HAP-1 (cell line): ENCODE data around the gene QKI.
"Not testable (repeated sequence)": the region's sequence is repeated elsewhere in the genome, so short reads cannot be mapped to it uniquely, and the experiment has no call there.

ENCODE experiments used
- DNase-seq, 2 experiments: peaks; one replicate each; pipeline ENCODE4 v3.0.0-alpha.2; 2016 to 2020; ENCODE audit warnings: low spot score in 2 of 2
- H3K27me3 ChIP-seq: fragments of 250-450 bp; sonication (Bioruptor Pico); 2 replicates; pipeline ENCODE4 v1.5.1; 2020; ENCODE audit warnings: low read depth, mild to moderate bottlenecking, moderate library complexity
- H3K36me3 ChIP-seq: fragments of 250-450 bp; sonication (Bioruptor Pico); replicated peaks from 2 replicates; pipeline ENCODE4 v1.5.1; 2020; ENCODE audit warnings: mild to moderate bottlenecking
- H3K4me1 ChIP-seq: fragments of 250-450 bp; sonication (Bioruptor Pico); 2 replicates; pipeline ENCODE4 v1.5.1; 2020; ENCODE audit warnings: mild to moderate bottlenecking
- H3K4me3 ChIP-seq: fragments of 250-450 bp; sonication (Bioruptor Pico); 2 replicates; pipeline ENCODE4 v1.5.1; 2020; ENCODE audit warnings: mild to moderate bottlenecking, moderate library complexity
- H3K9me3 ChIP-seq: fragments of 250-450 bp; sonication (Bioruptor Pico); 2 replicates; pipeline ENCODE4 v1.5.1; 2020; ENCODE audit warnings: mild to moderate bottlenecking, moderate library complexity
- in situ Hi-C: fragments of 300-500 bp; cut with MboI; formaldehyde crosslinking; loops from 3 replicates; pipeline ENCODE4 v1.14.3; 2020; ENCODE audit warnings: low sequenced_read_pairs, inconsistent platforms, mixed read lengths

The QKI gene

GRCh38 chr6:163428373-163428772 lies 13.9 kb downstream of the QKI start:
- Histone ChIP-seq H3K27me3 (no peaks in the 10 kb centered on the region), H3K9me3 (no peaks in the 10 kb centered on the region), H3K4me3 (no peak overlapping the region), H3K36me3 (no peaks in the 10 kb centered on the region), H3K4me1 (peaks cover 18% of the 10 kb centered on the region)
- in situ Hi-C loops = loop anchor here (10.0 kb wide), 1 partner anchor 526 kb away; no protein-coding TSS in a partner anchor
- no peak for DNase-seq

DNA sequence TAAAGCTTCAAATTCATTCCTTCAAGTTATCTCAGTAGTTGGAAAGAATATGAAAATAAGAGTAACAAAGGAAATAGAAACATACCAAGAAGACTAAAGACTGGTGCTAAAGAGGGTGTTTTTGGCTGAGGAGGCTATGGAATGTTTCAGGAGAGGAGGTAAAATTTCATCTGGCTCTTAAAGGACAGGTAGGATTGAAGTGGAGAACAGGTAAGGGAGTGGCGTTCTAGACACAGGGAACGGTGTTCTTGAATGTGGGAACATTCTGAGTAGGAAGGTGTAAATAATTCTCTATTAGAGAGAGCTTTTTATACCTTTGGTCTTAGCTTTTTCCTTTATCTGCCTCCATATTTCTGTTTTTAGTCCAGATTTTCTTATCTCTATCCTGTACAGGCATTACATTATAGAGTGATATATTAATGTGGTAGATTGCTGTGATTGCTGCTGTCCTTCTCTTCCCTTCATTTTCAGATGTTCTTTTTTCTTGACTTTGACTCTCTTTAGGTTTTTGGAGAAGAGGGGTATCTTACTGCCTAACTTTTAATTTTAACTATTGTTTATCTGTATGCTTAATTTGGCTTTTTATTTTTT lies 15.4 kb downstream of the QKI start:
- no peak for DNase-seq
- Histone ChIP-seq H3K4me3 (no peak overlapping the region), H3K36me3 (no peaks in the 10 kb centered on the region), H3K4me1 (peaks cover 18% of the 10 kb centered on the region), H3K27me3 (no peaks in the 10 kb centered on the region), H3K9me3 (no peaks in the 10 kb centered on the region)
- in situ Hi-C loops = loop anchor here (10.0 kb wide), 1 partner anchor 525 kb away; no protein-coding TSS in a partner anchor

- H3K4me1 ChIP-seq = peaks cover 24% of the 10 kb centered on the region
- H3K27me3 ChIP-seq = no peaks in the 10 kb centered on the region
- no peaks in the 10 kb centered on the region for H3K36me3 ChIP-seq
- H3K4me3 ChIP-seq = no peak overlapping the region
- no peaks in the 10 kb centered on the region for H3K9me3 ChIP-seq
- no peak for DNase-seq
- in situ Hi-C loops = no loop called here
Observed at GRCh38 chr6:163432300-163432699, 17.8 kb downstream of the QKI start.

GRCh38 chr6:163433486-163433885 lies 19.0 kb downstream of the QKI start:
- H3K4me1 ChIP-seq = peaks cover 29% of the 10 kb centered on the region
- DNase-seq, in situ Hi-C loops: not testable (repeated sequence)

DNA sequence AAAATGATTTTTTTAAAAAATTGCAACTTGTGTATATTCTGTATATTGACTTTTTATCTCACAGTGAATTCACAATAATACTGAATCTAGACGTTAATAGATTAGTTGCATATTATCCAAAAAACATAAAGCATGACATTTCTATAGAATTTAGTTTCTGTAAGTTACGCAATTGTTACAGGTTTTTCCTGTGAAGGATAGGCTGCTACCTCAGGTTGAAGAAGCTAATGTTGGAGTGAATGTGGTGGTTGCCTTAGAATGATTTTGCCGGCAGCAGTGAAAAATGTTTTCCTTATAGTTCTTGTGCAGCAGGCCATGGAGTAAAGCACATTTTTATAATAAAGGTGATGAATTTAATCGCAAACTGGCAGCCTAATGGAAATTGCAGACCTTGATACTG lies 20.5 kb downstream of the QKI start:
- H3K4me3 ChIP-seq = no peak overlapping the region
- no peak for DNase-seq
- H3K9me3 ChIP-seq = no peaks in the 10 kb centered on the region
- H3K36me3 ChIP-seq = no peaks in the 10 kb centered on the region
- H3K4me1 ChIP-seq = peaks cover 27% of the 10 kb centered on the region
- H3K27me3 ChIP-seq = no peaks in the 10 kb centered on the region
- in situ Hi-C loops = no loop called here

More at GRCh38 chr6:163433486-163433885, 19.0 kb downstream of the QKI start:
- H3K27me3 ChIP-seq, H3K9me3 ChIP-seq, H3K4me3 ChIP-seq, H3K36me3 ChIP-seq: not testable (repeated sequence)

DNA sequence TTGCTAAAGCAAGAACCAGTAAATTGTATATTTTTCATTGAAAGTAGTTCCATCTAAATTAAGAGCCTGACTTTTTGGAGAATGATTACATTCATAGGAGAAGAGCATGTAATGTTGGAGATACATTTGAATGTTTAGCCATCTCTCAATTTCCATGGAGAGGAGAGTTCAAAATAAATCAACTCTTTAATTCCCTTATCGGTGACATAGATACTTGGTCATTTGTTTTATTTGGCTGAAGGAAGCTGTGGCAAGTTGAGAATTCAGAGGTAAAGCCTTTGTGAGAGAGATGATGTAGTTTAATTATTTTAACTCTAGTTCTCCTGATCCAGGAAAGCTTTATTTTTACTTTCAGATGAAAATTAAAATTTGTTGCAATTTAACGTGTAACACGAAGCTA lies 22.3 kb downstream of the QKI start:
- in situ Hi-C loops = no loop called here
- Histone ChIP-seq H3K36me3 (no peaks in the 10 kb centered on the region), H3K4me1 (peaks cover 27% of the 10 kb centered on the region), H3K4me3 (no peak overlapping the region), H3K27me3 (no peaks in the 10 kb centered on the region), H3K9me3 (no peaks in the 10 kb centered on the region)
- no peak for DNase-seq

GRCh38 chr6:163437466-163437865 lies 22.9 kb downstream of the QKI start:
- in situ Hi-C loops = no loop called here
- H3K9me3 ChIP-seq = no peaks in the 10 kb centered on the region
- no peak for DNase-seq

GRCh38 chr6:163438298-163438939 lies 23.9 kb downstream of the QKI start:
- Histone ChIP-seq H3K27me3 (no peaks in the 10 kb centered on the region), H3K9me3 (no peaks in the 10 kb centered on the region), H3K36me3 (no peaks in the 10 kb centered on the region), H3K4me1 (peaks cover 27% of the 10 kb centered on the region), H3K4me3 (no peak overlapping the region)
- DNase-seq = no peak
- in situ Hi-C loops = no loop called here

More at GRCh38 chr6:163437466-163437865, 22.9 kb downstream of the QKI start:
- Histone ChIP-seq H3K27me3 (no peaks in the 10 kb centered on the region), H3K36me3 (no peaks in the 10 kb centered on the region), H3K4me1 (peaks cover 27% of the 10 kb centered on the region), H3K4me3 (no peak overlapping the region)

GRCh38 chr6:163438940-163439335 lies 24.4 kb downstream of the QKI start:
- no peaks in the 10 kb centered on the region for H3K27me3 ChIP-seq
- in situ Hi-C loops = no loop called here
- H3K4me3 ChIP-seq = no peak overlapping the region
- DNase-seq = peak in 1 of 2 experiments; percentile 45
- H3K4me1 ChIP-seq = peaks cover 27% of the 10 kb centered on the region
- H3K9me3 ChIP-seq = no peaks in the 10 kb centered on the region
- H3K36me3 ChIP-seq = no peaks in the 10 kb centered on the region

DNA sequence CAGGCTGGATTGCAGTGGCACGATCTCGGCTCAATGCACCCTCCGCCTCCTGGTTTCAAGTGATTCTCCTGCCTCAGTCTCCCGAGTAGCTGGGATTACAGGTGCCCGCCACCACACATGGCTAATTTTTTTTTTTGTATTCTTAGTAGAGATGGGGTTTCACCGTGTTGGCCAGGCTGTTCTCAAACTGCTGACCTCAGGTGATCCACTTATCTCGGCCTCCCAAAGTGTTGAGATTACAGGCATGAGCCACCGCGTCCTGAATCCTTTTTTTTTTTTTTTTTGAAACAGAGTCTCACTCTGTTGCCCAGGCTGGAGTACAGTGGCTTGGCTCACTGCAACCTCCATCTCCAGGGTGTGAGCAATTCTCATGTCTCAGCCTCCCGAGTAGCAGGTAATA lies 24.9 kb downstream of the QKI start:
- DNase-seq, H3K9me3 ChIP-seq, in situ Hi-C loops, H3K36me3 ChIP-seq, H3K4me3 ChIP-seq, H3K27me3 ChIP-seq: not testable (repeated sequence)
- peaks cover 27% of the 10 kb centered on the region for H3K4me1 ChIP-seq

- H3K36me3 ChIP-seq = no peaks in the 10 kb centered on the region
- no peaks in the 10 kb centered on the region for H3K9me3 ChIP-seq
- H3K4me3 ChIP-seq = no peak overlapping the region
- in situ Hi-C loops = no loop called here
- DNase-seq = no peak
- H3K4me1 ChIP-seq = peaks cover 27% of the 10 kb centered on the region
- H3K27me3 ChIP-seq = no peaks in the 10 kb centered on the region
Observed at GRCh38 chr6:163439997-163440396, 25.5 kb downstream of the QKI start.

- in situ Hi-C loops = no loop called here
- H3K9me3 ChIP-seq = no peaks in the 10 kb centered on the region
Observed at GRCh38 chr6:163442336-163442735, 27.8 kb downstream of the QKI start.

DNA sequence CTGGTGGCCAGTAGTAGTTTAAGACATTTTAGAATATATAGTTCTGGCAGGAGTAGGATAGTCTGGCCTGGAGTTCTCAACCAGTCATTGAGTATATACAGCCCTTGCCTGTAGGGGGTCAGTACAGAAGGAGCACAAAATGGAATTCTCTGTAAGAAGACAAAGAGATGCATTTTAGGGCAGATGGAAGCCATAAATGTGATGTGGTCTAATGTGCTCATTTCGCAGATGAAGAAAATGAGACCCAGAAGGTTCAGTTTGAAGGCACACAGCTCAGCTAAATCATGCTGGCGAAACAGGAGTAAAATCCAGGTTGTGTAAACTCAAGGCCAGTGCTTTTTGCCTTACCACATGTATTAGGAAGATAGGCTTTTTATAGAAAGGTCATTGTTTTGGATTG lies 29.6 kb downstream of the QKI start:
- in situ Hi-C loops = no loop called here
- Histone ChIP-seq H3K4me3 (no peak overlapping the region), H3K27me3 (no peaks in the 10 kb centered on the region), H3K4me1 (peaks cover 13% of the 10 kb centered on the region), H3K36me3 (no peaks in the 10 kb centered on the region), H3K9me3 (no peaks in the 10 kb centered on the region)
- no peak for DNase-seq

More at GRCh38 chr6:163442336-163442735, 27.8 kb downstream of the QKI start:
- H3K4me3 ChIP-seq = no peak overlapping the region
- no peaks in the 10 kb centered on the region for H3K36me3 ChIP-seq
- DNase-seq = no peak
- no peaks in the 10 kb centered on the region for H3K27me3 ChIP-seq
- H3K4me1 ChIP-seq = peaks cover 21% of the 10 kb centered on the region

DNA sequence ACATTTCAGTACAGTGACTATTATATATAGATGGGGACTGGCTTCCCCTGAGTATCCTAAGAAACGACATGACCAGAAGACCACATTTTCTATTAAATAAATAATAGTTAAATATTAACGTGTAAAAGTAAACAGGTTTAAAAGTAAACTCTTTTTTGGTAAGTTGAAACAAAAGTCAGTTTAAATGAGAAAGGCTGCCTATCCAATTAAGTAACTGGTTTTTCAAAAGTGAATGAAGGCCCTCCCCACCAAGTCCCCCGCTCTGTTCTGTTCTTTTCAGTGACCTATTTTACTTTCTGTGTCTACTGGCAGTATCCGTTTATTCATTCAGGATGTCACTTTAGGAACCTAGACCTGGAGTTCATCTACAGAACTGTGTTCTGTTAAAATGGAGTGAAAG lies 32.0 kb downstream of the QKI start:
- in situ Hi-C loops = no loop called here
- H3K4me3 ChIP-seq = no peak overlapping the region
- no peaks in the 10 kb centered on the region for H3K27me3 ChIP-seq
- H3K4me1 ChIP-seq = peaks cover 5% of the 10 kb centered on the region
- H3K36me3 ChIP-seq = no peaks in the 10 kb centered on the region
- DNase-seq = no peak
- no peaks in the 10 kb centered on the region for H3K9me3 ChIP-seq
